GM23338 (cell line): ENCODE data around the gene MKRN2. TPM values are rescaled to one million over a fixed set of nuclear protein-coding genes. Genes with fewer than 3 reads are reported as not detected.

Source experiments
- ATAC-seq: fragments of 200-7000 bp; cut with Tn5 transposase; 3 replicates; pipeline ENCODE4 v1.9.1; 2020
- DNase-seq: peaks from one replicate; pipeline ENCODE4 v3.0.0-alpha.2; 2015; ENCODE audit warnings: low spot score
- H2AFZ ChIP-seq: fragments of 200-600 bp; sonication (generic); 2 replicates; pipeline ENCODE4 v1.8.0; 2016; ENCODE audit warnings: antibody characterized with exemption, mild to moderate bottlenecking, moderate library complexity
- H3F3A ChIP-seq: fragments of 200-600 bp; sonication (generic); replicated peaks from 2 replicates; pipeline ENCODE4 v1.8.0; 2017; ENCODE audit warnings: antibody characterized with exemption, mixed run types, low read depth
- H3K27ac ChIP-seq: fragments of 200-600 bp; sonication (generic); 2 replicates; pipeline ENCODE4 v1.6.1; 2016; ENCODE audit warnings: low read depth
- H3K27me3 ChIP-seq: fragments of 200-600 bp; sonication (generic); 2 replicates; pipeline ENCODE4 v1.8.0; 2016; ENCODE audit warnings: mild to moderate bottlenecking, mixed run types, moderate library complexity; ENCODE audit not compliant: insufficient read depth
- H3K36me3 ChIP-seq: fragments of 200-600 bp; sonication (generic); 2 replicates; pipeline ENCODE4 v1.8.0; 2016; ENCODE audit warnings: mild to moderate bottlenecking; ENCODE audit not compliant: insufficient read depth
- H3K4me1 ChIP-seq: fragments of 200-600 bp; sonication (generic); 2 replicates; pipeline ENCODE4 v1.8.0; 2016; ENCODE audit warnings: mild to moderate bottlenecking, moderate library complexity; ENCODE audit not compliant: insufficient read depth
- H3K4me2 ChIP-seq: fragments of 200-600 bp; sonication (generic); 2 replicates; pipeline ENCODE4 v1.7.1; 2017; ENCODE audit warnings: mixed run types
- H3K4me3 ChIP-seq: fragments of 200-600 bp; sonication (generic); 2 replicates; pipeline ENCODE4 v1.6.1; 2016; ENCODE audit warnings: mixed run types
- H3K79me2 ChIP-seq: fragments of 200-600 bp; sonication (generic); replicated peaks from 2 replicates; pipeline ENCODE4 v1.8.0; 2017; ENCODE audit warnings: mild to moderate bottlenecking; ENCODE audit not compliant: insufficient read depth
- H3K9me2 ChIP-seq: fragments of 200-600 bp; sonication (generic); 2 replicates; pipeline ENCODE4 v1.8.0; 2017; ENCODE audit not compliant: insufficient read depth
- H4K20me1 ChIP-seq: fragments of 200-600 bp; sonication (generic); replicated peaks from 2 replicates; pipeline ENCODE4 v1.8.0; 2017; ENCODE audit warnings: mild to moderate bottlenecking; ENCODE audit not compliant: insufficient read depth
- H3K27ac Mint-ChIP-seq: 2 replicates; pipeline ENCODE4 v1.8.0; 2020; ENCODE audit warnings: inconsistent platforms, mild to moderate bottlenecking, moderate library complexity, mixed read lengths
- H3K27me3 Mint-ChIP-seq: 3 replicates; pipeline ENCODE4 v1.8.0; 2022; ENCODE audit warnings: low read depth, mild to moderate bottlenecking, moderate library complexity, mixed read lengths, inconsistent platforms; ENCODE audit not compliant: insufficient read depth, poor library complexity
- H3K36me3 Mint-ChIP-seq: 3 replicates; pipeline ENCODE4 v1.8.0; 2021; ENCODE audit warnings: low read depth, mild to moderate bottlenecking, inconsistent platforms, moderate library complexity, mixed read lengths
- H3K4me1 Mint-ChIP-seq: 3 replicates; pipeline ENCODE4 v1.8.0; 2020; ENCODE audit warnings: mild to moderate bottlenecking, inconsistent platforms, mixed read lengths
- H3K4me3 Mint-ChIP-seq: 3 replicates; pipeline ENCODE4 v1.8.0; 2021; ENCODE audit warnings: moderate library complexity, mild to moderate bottlenecking, inconsistent platforms, mixed read lengths
- H3K9me3 Mint-ChIP-seq: 3 replicates; pipeline ENCODE4 v1.8.0; 2020; ENCODE audit warnings: moderate library complexity, mild to moderate bottlenecking, inconsistent platforms, mixed read lengths
- CREB1 ChIP-seq: fragments of 250-450 bp; sonication (Bioruptor Pico); IDR thresholded peaks from 2 replicates; pipeline ENCODE4 v1.5.0; 2020; ENCODE audit warnings: low read depth, mild to moderate bottlenecking, moderate library complexity
- EZH2 ChIP-seq: fragments of 200-600 bp; sonication (generic); IDR thresholded peaks from one replicate; pipeline ENCODE4 v1.8.0; 2017; ENCODE audit warnings: antibody characterized with exemption, mild to moderate bottlenecking, low read depth; ENCODE audit not compliant: unreplicated experiment
- EZH2phosphoT487 ChIP-seq: fragments of 200-600 bp; sonication (generic); IDR thresholded peaks from one replicate; pipeline ENCODE4 v1.8.1; 2018; ENCODE audit warnings: antibody characterized with exemption; ENCODE audit not compliant: unreplicated experiment
- JUNB ChIP-seq: IDR thresholded peaks from one replicate; pipeline ENCODE4 v1.6.1; 2016; ENCODE audit warnings: antibody characterized with exemption; ENCODE audit not compliant: unreplicated experiment
- NANOG ChIP-seq: IDR thresholded peaks from 2 replicates; pipeline ENCODE4 v1.6.1; 2016; ENCODE audit warnings: antibody characterized with exemption, borderline replicate concordance
- POLR2AphosphoS5 ChIP-seq: IDR thresholded peaks from 2 replicates; pipeline ENCODE4 v1.6.1; 2016; ENCODE audit warnings: antibody characterized with exemption, low read depth
- REST ChIP-seq: IDR thresholded peaks from one replicate; pipeline ENCODE4 v1.6.1; 2018; ENCODE audit warnings: antibody characterized with exemption; ENCODE audit not compliant: unreplicated experiment
- STAT1 ChIP-seq: IDR thresholded peaks from one replicate; pipeline ENCODE4 v1.6.1; 2016; ENCODE audit warnings: antibody characterized with exemption; ENCODE audit not compliant: unreplicated experiment
- ZNF114 ChIP-seq: fragments of 250-450 bp; sonication (Bioruptor Pico); IDR thresholded peaks from 2 replicates; pipeline ENCODE4 v1.5.0; 2020; ENCODE audit warnings: mild to moderate bottlenecking, moderate library complexity
- ZNF331 ChIP-seq: fragments of 250-450 bp; sonication (Bioruptor Pico); IDR thresholded peaks from 2 replicates; pipeline ENCODE4 v1.5.0; 2020; ENCODE audit warnings: low read depth, mild to moderate bottlenecking, moderate library complexity
- polyA plus RNA-seq: library from polyadenylated mRNA; unstranded; fragments of >200 nt; fragmentation: Nextera tagmentation; extraction: Ambion mirVana; gene quantifications from 2 replicates; pipeline ENCODE4 v1.2.1, GENCODE V29; 2016
- total RNA-seq: library from RNA; depleted of rRNA; stranded (reverse); fragments of >200 nt; shearing (Covaris generic); gene quantifications from 2 replicates; pipeline ENCODE4 v1.2.3, GENCODE V29; 2014
- TF ChIP-seq, protein P1 (sequence below): IDR thresholded peaks from 2 replicates; pipeline ENCODE4 v1.6.1; 2016; ENCODE audit warnings: antibody characterized with exemption
- TF ChIP-seq, protein P2 (sequence below), 2 experiments: fragments of 200-600 bp in 1 of 2; sonication (generic) in 1 of 2; conservative IDR thresholded peaks; 2 replicates each; pipeline versions ENCODE4 v1.5.1 to v1.6.1; 2016 to 2017; ENCODE audit warnings: antibody characterized with exemption in 2 of 2, low read depth in 2 of 2, mild to moderate bottlenecking in 2 of 2, moderate library complexity in 1 of 2

MKRN2 gene
- total and polyA plus RNA-seq, 2 experiments from 2014 or later, result 11.4 to 24.6 TPM

DNA sequence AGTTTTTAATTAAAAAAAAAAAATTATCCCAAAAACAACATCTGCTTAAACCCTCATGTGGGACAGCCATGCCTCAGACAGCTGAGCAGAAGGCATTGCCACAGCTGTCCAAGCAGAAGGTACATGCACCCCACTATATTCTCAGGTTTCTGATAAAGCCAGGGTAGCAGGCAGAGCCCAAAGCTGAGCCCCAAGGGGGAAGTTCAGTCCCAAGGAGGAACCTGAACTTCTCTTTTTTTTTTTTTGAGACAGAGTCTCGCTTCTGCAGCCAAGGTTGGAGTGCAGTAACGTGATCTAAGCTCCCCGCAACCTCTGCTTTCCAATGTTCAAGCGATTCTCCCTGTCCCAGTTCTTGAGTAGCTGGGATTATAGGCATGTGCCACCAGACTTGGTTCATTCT lies 33.2 kb downstream of the MKRN2 start:
- Mint-ChIP-seq H3K27me3 (peaks cover 10% of the 10 kb centered on the region), H3K9me3 (peaks cover 3% of the 10 kb centered on the region; the same call in 1 of the 3 replicates), H3K4me3 (no peak overlapping the region), H3K27ac (no peak overlapping the region), H3K4me1 (no peaks in the 10 kb centered on the region; the same call in 2 of the 3 replicates), H3K36me3 (peaks cover 64% of the 10 kb centered on the region)
- Histone ChIP-seq H3K9me2 (no peaks in the 10 kb centered on the region), H4K20me1 (peaks cover 13% of the 10 kb centered on the region; the same call in 1 of the 2 replicates), H3K27ac (no peak overlapping the region), H3K79me2 (no peaks in the 10 kb centered on the region; the same call in 1 of the 2 replicates), H3K4me3 (no peak overlapping the region), H3F3A (peaks cover under 1% of the 10 kb centered on the region; the same call in 1 of the 2 replicates), H3K27me3 (no peaks in the 10 kb centered on the region), H3K36me3 (peaks cover 24% of the 10 kb centered on the region), H3K4me2 (no peak overlapping the region), H2AFZ (no peak overlapping the region), H3K4me1 (no peaks in the 10 kb centered on the region)
- no peak for ATAC-seq
- no peak for DNase-seq
- TF ChIP-seq CREB1 (CRISPR knock-in tag) (no peak), ZNF114 (CRISPR knock-in tag) (no peak), JUNB (no peak), EZH2 (no peak), EZH2phosphoT487 (no peak), REST (no peak), STAT1 (no peak), POLR2AphosphoS5 (no peak), NANOG (no peak), ZNF331 (no peak)
- TF ChIP-seq, protein P1, sequence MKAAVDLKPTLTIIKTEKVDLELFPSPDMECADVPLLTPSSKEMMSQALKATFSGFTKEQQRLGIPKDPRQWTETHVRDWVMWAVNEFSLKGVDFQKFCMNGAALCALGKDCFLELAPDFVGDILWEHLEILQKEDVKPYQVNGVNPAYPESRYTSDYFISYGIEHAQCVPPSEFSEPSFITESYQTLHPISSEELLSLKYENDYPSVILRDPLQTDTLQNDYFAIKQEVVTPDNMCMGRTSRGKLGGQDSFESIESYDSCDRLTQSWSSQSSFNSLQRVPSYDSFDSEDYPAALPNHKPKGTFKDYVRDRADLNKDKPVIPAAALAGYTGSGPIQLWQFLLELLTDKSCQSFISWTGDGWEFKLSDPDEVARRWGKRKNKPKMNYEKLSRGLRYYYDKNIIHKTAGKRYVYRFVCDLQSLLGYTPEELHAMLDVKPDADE, result no peak
- TF ChIP-seq, protein P2, sequence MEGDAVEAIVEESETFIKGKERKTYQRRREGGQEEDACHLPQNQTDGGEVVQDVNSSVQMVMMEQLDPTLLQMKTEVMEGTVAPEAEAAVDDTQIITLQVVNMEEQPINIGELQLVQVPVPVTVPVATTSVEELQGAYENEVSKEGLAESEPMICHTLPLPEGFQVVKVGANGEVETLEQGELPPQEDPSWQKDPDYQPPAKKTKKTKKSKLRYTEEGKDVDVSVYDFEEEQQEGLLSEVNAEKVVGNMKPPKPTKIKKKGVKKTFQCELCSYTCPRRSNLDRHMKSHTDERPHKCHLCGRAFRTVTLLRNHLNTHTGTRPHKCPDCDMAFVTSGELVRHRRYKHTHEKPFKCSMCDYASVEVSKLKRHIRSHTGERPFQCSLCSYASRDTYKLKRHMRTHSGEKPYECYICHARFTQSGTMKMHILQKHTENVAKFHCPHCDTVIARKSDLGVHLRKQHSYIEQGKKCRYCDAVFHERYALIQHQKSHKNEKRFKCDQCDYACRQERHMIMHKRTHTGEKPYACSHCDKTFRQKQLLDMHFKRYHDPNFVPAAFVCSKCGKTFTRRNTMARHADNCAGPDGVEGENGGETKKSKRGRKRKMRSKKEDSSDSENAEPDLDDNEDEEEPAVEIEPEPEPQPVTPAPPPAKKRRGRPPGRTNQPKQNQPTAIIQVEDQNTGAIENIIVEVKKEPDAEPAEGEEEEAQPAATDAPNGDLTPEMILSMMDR (conservative IDR thresholded peaks at IDR 0.05; ENCODE audit: low read depth in 2 of 2), result no peak
